GM21619 (cell line): ENCODE measurements around the gene DRAM1.

Experiments used
- ATAC-seq: cut with Tn5 transposase; IDR thresholded peaks from one replicate; pipeline ENCODE4 v1.9.1; 2021; ENCODE audit not compliant: unreplicated experiment

Gene DRAM1

GRCh38 chr12:101939306-101939705 lies 61.9 kb downstream of the DRAM1 start:
- ATAC-seq = no peak

- ATAC-seq = peak; percentile 33
Measured at GRCh38 chr12:101939856-101940265, 62.5 kb downstream of the DRAM1 start.

DNA sequence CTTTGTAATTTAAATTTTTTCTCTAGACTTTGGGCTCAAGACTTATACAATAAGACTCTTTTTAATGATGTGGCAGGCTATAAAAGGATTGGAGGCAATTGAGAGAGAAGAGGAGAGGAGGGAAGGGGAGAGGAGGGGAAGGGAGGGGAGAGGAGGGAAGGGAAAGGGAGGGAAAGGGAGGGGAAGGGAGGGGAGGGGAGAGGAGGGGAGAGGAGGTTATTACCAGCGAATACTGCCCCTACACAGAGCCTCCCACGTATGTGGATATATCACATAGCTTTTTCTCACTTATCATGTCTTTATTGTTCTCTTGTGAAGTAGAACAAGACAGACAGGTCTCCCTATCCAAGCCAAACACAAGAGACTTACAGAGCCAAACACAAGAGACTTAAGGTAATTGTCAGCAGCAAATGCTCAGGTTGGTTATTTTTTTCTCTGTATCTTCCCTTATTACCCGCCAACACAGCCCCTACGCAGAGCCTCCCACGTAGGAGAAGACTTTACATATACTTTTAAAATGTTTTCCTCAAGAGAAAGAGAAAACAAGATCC lies 63.1 kb downstream of the DRAM1 start:
- ATAC-seq = no peak

GRCh38 chr12:101941306-101942249 lies 64.2 kb downstream of the DRAM1 start:
- ATAC-seq = peak; percentile 85

DNA sequence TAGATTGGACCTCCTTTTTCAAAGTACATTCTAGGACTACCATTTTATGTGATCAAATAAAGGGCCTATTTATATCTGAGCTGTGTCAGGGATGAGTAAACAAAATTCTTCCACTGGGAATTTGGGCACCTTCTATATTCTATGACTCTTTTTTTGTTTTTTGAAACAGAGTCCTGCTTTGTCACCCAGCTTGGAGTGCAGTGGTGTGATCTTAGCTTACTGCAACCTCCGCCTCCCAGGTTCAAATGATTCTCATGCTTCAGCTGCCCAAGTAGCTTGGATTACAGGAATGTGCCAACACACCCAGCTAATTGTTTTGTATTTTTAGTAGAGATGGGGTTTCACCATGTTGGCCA lies 64.8 kb downstream of the DRAM1 start:
- ATAC-seq = no peak

- no peak for ATAC-seq
Measured at GRCh38 chr12:101945369-101946232, 68.2 kb downstream of the DRAM1 start.

- no peak for ATAC-seq
Measured at GRCh38 chr12:101946233-101946611, 68.8 kb downstream of the DRAM1 start.

GRCh38 chr12:101947316-101947715 lies 69.9 kb downstream of the DRAM1 start:
- no peak for ATAC-seq

GRCh38 chr12:101948365-101948764 lies 71.0 kb downstream of the DRAM1 start:
- ATAC-seq = no peak

- no peak for ATAC-seq
Measured at GRCh38 chr12:101951002-101951670, 73.8 kb downstream of the DRAM1 start.

GRCh38 chr12:101954113-101954512 lies 76.7 kb downstream of the DRAM1 start:
- ATAC-seq = no peak

- no peak for ATAC-seq
Measured at GRCh38 chr12:101954676-101955075, 77.3 kb downstream of the DRAM1 start.

DNA sequence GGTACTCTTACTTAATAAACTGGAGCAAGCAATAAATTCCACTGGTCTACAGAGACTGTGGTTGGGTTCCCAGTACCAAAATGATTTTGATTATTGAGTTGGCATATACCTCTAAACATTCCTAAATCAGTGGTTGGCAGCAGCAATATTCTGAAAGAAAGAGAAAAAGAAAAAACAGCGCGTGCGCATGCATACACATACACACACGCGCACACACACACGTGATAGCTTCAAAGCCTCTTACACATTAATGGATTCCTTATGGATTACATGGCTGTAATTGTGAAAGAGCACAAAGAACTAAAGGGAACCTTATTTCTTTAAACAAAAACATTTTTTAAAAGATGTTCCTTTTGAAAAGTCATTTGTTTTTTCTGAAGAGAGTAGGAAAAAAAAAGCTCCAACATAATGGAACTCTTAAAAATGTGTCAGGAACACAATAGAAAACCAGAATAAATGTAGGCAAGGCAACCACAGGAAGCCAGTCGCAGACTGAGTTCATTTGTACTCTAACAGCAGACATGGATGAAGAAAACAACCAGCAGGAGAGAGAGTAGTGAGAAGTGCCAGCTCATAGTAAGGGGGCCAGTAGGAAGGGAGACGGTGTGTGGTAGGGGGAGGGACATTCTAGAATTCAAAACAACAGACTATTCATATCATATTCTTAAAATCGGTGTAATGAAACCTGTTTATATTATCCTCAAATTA lies 80.0 kb downstream of the DRAM1 start:
- no peak for ATAC-seq

DNA sequence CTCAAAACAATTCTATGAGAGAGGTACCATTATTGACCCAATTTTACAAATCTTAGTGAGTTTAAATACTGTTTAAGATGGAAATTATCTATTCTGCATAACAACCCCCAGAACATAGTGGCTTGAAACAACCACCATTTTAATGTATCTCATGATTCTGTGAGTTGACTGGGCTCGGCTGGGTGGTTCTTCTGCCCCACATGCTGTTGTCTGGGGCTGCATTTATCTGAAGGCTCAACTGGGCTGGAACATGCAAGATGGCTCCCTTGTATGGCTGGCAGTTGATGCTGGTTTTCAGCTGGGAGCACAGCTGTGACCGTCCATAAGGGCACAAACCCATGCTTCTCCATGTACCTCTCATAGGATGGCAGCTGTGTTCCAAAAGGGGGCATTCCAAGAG lies 82.2 kb downstream of the DRAM1 start:
- no peak for ATAC-seq

GRCh38 chr12:101962486-101962885 lies 85.1 kb downstream of the DRAM1 start:
- ATAC-seq = no peak

- ATAC-seq = no peak
Measured at GRCh38 chr12:101963697-101964096, 86.3 kb downstream of the DRAM1 start.

- no peak for ATAC-seq
Measured at GRCh38 chr12:101966496-101966895, 89.1 kb downstream of the DRAM1 start.

DNA sequence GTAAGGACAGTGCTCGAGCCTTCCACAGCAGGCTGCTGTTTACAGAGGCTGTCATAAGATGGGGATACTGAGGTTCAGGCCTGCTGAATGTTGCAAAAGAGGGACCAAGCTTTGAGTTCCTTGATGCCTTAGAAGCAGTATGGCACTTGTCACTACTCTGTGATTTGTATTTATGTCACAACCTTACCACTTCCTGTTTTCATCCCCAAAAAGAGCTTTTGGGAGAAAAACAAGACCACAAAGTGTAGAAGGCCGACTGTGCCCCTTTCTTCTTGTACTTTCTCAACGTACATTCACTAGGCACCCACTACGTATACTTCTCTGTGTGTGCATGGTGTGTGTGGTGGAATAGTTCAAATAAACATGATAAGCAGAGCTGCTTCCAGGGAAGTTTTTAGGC lies 90.1 kb downstream of the DRAM1 start:
- no peak for ATAC-seq

DNA sequence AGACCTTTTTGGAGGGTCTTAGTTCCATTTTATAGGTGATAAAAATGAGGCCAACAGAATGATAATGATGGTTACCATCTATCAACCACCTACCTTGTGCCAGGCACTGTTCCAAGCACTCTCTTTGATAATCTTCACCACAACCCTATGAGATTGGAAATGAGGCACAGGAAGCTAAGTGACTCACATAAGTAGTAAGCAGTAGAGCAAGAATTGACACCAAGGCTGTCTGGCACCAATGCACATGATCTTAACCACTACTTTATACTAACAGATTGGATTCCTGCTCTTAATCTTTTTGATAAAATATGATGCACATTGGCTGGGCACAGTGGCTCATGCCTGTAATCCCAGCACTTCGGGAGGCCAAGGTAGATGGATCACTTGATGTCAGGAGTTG lies 91.4 kb downstream of the DRAM1 start:
- no peak for ATAC-seq
